BJ (cell line): ENCODE data around the gene RERE. TPM values are rescaled to one million over a fixed set of nuclear protein-coding genes. Genes with fewer than 3 reads are reported as not detected.
A peak's percentile ranks its signal among the peaks of the same experiment; 100 is the strongest.

Experiments used
- CTCF ChIA-PET: fragments of 350-600 bp; formaldehyde crosslinking; extraction: SDS; loops from one replicate; lab custom pipeline; 2021; ENCODE audit warnings: antibody characterized with exemption, inconsistent platforms; lab: Yijun Ruan, JAX
- POLR2A ChIA-PET: fragments of 300-600 bp; sonication (Branson Sonifier 250); formaldehyde crosslinking; extraction: SDS; loops from one replicate; lab custom pipeline; 2021; ENCODE audit warnings: antibody characterized with exemption; lab: Charles Lee
- DNase-seq: peaks from one replicate; pipeline ENCODE4 v3.0.0-alpha.2; 2011; ENCODE audit warnings: low read depth
- H3K27me3 ChIP-seq: 2 replicates; pipeline ENCODE4 v1.6.0; 2011; ENCODE audit warnings: low read length; ENCODE audit not compliant: control insufficient read depth, insufficient read depth
- H3K36me3 ChIP-seq: 2 replicates; pipeline ENCODE4 v1.5.1; 2011; ENCODE audit warnings: low read length; ENCODE audit not compliant: control insufficient read depth, insufficient read depth
- H3K4me3 ChIP-seq: 2 replicates; pipeline ENCODE4 v1.5.1; 2011; ENCODE audit warnings: low read depth, mild to moderate bottlenecking, control low read depth, low read length
- CTCF ChIP-seq: IDR thresholded peaks from 2 replicates; pipeline ENCODE4 v1.5.1; 2011; ENCODE audit warnings: low read depth, mild to moderate bottlenecking, control low read depth, inconsistent platforms, low read length, moderate library complexity; ENCODE audit not compliant: insufficient read depth
- polyA minus RNA-seq: library from RNA; depleted of rRNA, polyadenylated mRNA; stranded (reverse); fragments of >200 nt; gene quantifications from 2 replicates; pipeline ENCODE4 v1.2.3, GENCODE V29; 2011; rRNA and poly(A)+ RNA removed
- polyA plus RNA-seq: library from polyadenylated mRNA; depleted of rRNA; stranded (reverse); fragments of >200 nt; gene quantifications from 2 replicates; pipeline ENCODE4 v1.2.3, GENCODE V29; 2011; rRNA removed

The RERE gene
- polyA plus RNA-seq (3.8 and 5.9 TPM in 2 replicates), polyA minus RNA-seq (42.7 and 57.8 TPM in 2 replicates)

DNA sequence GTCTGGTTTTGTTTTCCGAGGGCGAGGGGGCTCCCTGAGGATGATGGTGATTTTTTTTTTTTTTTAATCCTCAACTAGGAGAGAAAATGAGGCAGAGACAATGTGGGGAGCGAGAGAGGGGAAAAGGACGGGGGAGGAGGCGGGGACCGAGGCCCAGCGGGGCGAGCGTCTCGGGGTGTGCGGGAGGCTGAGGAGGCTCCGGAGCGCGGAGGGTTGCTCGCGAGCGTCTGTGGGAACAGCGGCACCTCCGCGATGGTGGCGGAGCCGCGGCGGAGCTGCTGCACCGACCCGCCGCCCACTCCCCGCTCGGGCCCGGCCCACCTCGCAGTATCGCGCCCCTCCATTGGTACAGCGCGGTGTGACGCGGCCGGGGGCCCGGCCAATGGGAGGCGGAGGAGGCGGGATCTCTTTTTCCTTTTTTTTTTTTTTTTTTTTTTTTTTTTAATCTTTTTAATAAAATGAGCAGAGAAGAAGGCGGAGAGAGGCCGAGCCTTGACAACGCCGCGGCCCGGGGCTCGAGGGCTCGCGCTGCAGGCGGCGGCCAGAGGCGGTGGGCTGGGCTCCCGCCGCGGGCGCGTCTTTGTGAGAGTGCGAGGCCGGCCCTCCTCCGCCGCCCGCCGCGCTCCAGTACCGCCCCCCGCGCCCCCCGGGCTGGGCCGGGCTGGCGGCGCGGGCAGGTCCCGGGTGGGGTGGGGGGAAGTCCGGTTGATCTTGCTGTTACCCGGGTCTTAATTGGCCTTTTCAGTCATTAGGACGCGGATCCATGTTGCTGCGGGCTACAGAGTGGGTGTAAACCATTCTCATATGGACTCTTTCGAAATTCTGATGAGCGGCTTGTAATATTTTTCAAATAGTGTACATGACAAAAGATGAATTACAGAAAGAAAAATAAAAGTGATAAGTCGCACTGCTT is at the start of gene RERE:
Gene RERE (minus strand): TSS at position 229 of the 913 bp plus-strand sequence.
- Histone ChIP-seq H3K27me3 (no peaks in the 10 kb centered on the region), H3K36me3 (no peaks in the 10 kb centered on the region), H3K4me3 (peak within 1 kb of the TSS; percentile 91)
- POLR2A ChIA-PET = interaction anchor here (0.5 to 0.6 kb wide), 2 partner anchors 23 to 709 kb away, joined by 3 read pairs; no protein-coding TSS in a partner anchor
- TF ChIP-seq CTCF = no peak
- DNase-seq = peak; percentile 37
- CTCF ChIA-PET = interaction anchor here (0.6 to 1.5 kb wide), 3 partner anchors 32 to 181 kb away, joined by 3 read pairs; no protein-coding TSS in a partner anchor

GRCh38 chr1:8866792-8867415 is 49.5 kb upstream of the RERE start:
- H3K36me3 ChIP-seq = peaks cover 75% of the 10 kb centered on the region
- CTCF ChIA-PET = interaction anchor here (0.6 to 3.5 kb wide), 2 partner anchors 8 to 1994 kb away, joined by 3 to 15 read pairs; no protein-coding TSS in a partner anchor
- POLR2A ChIA-PET = no interaction called here
- DNase-seq = no peak
- H3K4me3 ChIP-seq = no peak overlapping the region
- no peak for TF ChIP-seq CTCF
- H3K27me3 ChIP-seq = no peaks in the 10 kb centered on the region

DNA sequence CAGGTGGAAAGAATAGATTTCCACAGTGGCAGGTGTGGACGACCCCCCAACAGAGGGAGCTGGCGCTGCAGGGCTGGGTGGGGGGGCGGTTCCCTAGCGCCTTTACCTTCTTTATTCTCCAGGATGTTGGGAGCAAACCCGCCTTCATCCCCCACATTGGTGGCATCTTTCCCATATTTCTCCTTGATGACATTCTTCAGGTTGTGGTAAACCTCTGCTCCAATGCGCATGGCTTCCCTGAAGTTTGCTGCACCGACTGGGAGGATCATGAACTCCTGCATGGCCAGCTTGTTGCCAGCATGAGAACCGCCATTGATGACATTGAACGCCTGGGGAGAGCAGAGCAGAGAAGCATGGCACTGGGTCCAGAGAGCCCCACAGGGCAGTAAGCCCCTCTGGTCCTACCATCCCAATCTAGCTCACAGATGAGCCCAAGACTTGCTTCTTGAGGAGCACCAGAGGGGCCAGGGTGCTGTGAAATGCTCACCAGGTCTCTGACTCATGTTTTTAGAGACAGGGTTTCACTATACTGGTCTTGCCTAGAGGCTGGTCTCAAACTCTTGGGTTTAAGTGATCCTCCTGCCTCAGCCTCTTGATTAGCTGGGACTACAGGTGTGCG is 48.8 kb upstream of the RERE start:
- CTCF ChIA-PET = interaction anchor here (0.6 to 3.5 kb wide), 2 partner anchors 8 to 533 kb away, joined by 3 to 15 read pairs; no protein-coding TSS in a partner anchor
- POLR2A ChIA-PET = no interaction called here
- no peaks in the 10 kb centered on the region for H3K27me3 ChIP-seq
- H3K36me3 ChIP-seq = peaks cover 71% of the 10 kb centered on the region
- TF ChIP-seq CTCF = no peak
- DNase-seq = no peak
- no peak overlapping the region for H3K4me3 ChIP-seq

DNA sequence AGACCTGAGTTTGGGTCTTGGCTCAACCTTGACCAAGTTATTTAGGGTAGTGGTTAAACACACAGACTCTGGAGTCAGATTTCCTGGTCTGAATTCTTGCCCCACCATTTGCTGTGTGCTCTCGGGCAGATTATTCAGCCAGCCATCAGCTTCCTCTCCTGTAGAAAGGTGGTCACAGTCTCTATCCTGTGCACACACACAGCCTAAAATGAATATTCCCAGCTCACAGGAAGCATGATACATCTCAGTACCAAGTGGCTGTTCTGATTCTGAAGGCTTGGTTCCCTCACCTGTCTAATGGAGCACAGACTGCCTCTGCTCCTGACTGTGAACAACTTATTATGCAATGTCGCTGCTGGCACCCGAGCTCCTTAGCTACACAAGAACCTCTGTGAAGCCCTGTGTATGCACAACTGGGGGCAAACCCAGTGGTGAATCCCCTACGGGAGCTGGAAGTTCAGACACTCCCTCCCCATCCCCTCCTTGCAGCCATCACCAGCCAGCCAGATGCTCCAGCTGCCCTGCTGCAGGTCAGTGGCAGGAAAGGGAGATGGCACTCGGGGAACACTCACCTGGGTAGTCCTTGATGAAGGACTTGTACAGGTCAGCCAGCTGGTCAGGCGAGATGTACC is 47.4 kb upstream of the RERE start:
- Histone ChIP-seq H3K27me3 (no peaks in the 10 kb centered on the region), H3K4me3 (no peak overlapping the region), H3K36me3 (peaks cover 69% of the 10 kb centered on the region)
- no peak for DNase-seq
- ChIA-PET POLR2A (interaction anchor here (0.5 kb wide), 1 partner anchor 344 kb away, joined by 3 read pairs; no protein-coding TSS in a partner anchor), CTCF (interaction anchor here (0.9 to 1.1 kb wide), 2 partner anchors 15 to 16 kb away, joined by 3 read pairs; no protein-coding TSS in a partner anchor)
- no peak for TF ChIP-seq CTCF
